ENCODE measurements around the gene SLC25A36.

DNA sequence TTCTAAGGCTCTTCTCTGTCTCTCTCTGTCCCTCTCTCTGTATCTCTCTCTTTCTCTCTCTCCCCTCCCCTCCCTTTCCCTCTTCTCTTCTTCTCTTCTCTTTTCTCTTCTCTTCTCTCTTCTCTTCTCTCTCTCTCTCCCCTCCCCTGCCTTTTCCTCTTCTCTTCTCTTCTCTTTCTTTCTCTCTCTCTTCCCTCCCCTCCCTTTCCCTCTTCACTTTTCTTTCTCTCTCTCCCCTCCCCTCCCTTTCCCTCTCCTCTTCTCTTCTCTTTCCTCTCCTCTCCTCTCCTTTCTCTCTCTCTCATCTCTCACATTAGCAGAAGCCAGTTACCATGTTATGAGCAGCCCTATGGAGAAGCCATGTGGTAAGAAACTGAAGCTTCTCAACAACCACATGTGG, 25.0 kb upstream of the SLC25A36 start:
- TF ChIP-seq POLR2AphosphoS5 (IDR thresholded peaks at IDR 0.05; ENCODE audit: insufficient read depth, low read depth, low read length) (no peak), EZH2 (IDR thresholded peaks at IDR 0.05; ENCODE audit: borderline replicate concordance, low read depth, low read length, severe bottlenecking) (no peak), POLR2A (IDR thresholded peaks at IDR 0.05; ENCODE audit: low read depth, low read length) (no peak)

All from endothelial cell of umbilical vein (primary cell).